ENCODE data around the gene ZBTB40.

ZBTB40 gene

DNA sequence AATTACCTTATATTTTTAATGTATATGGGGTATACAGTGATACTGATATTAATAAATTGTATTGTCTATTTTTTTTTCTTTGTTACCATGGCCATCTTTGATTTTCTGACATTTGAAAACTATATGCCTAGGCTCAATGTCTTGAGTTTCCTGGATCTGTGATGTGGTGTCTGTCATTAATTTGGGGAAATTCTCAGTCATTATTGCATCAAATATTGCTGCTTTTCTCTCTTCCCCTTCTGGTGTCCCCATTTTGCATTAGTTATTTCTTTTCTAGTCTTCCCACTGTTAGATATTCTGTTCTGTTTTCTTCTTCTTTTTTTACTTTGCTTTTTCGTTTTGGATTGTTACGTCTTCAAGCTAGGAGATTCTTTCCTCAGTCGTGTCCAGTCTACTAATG, 33.8 kb downstream of the ZBTB40 start:
- H3K27ac ChIP-seq: no peak overlapping the region
- no peak for DNase-seq (ENCODE audit: low spot score)
- CTCF ChIA-PET: no interaction called here
- POLR2A ChIA-PET (ENCODE audit: low non-redundant PET): no interaction called here
- TF ChIP-seq, protein P1, sequence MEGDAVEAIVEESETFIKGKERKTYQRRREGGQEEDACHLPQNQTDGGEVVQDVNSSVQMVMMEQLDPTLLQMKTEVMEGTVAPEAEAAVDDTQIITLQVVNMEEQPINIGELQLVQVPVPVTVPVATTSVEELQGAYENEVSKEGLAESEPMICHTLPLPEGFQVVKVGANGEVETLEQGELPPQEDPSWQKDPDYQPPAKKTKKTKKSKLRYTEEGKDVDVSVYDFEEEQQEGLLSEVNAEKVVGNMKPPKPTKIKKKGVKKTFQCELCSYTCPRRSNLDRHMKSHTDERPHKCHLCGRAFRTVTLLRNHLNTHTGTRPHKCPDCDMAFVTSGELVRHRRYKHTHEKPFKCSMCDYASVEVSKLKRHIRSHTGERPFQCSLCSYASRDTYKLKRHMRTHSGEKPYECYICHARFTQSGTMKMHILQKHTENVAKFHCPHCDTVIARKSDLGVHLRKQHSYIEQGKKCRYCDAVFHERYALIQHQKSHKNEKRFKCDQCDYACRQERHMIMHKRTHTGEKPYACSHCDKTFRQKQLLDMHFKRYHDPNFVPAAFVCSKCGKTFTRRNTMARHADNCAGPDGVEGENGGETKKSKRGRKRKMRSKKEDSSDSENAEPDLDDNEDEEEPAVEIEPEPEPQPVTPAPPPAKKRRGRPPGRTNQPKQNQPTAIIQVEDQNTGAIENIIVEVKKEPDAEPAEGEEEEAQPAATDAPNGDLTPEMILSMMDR (conservative IDR thresholded peaks at IDR 0.05; ENCODE audit: low read depth): no peak

DNA sequence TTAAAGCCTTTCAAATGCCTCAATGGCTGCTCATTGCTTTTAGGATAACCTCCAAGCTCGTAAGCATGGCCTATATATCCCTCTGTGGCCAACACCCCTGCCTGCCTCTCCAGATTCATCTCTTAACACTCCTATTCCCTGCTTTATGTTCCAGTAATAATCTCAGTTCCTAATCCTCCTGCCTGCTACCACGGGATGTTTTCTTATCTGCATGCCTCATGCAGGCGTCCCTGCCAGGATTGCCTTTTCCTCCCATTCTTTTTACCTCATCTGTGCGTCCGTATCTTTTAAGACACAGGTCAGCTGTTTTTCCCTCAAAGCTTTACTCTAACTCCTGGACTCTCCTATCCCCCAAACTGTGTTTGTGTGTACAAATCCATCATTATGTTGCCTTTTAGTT, 36.1 kb downstream of the ZBTB40 start:
- TF ChIP-seq, protein P1 (conservative IDR thresholded peaks at IDR 0.05; ENCODE audit: low read depth): no peak
- DNase-seq (ENCODE audit: low spot score): no peak
- no peak overlapping the region for H3K27ac ChIP-seq
- ChIA-PET POLR2A (ENCODE audit: low non-redundant PET) (no interaction called here), CTCF (no interaction called here)

DNA sequence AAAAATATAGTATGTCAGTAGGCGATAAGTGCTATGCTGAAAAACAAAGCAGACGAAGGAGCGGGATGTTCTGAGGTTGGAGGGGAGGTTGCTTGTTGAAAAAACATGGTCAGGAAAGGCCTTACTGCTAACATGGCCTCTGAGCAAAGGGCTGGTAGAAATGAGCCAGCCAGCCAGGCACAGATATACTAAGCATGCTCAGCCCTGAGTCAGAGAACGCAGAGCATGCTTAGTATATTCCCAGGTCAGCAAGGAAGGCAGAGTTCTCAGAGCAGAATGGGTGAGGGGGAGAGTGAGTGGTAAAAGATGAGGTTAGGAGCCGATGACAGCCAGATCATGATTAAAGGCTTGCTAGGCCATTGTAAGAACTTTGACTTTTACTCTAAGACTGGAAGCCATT, 36.7 kb downstream of the ZBTB40 start:
- no peak for DNase-seq (ENCODE audit: low spot score)
- ChIA-PET CTCF (no interaction called here), POLR2A (ENCODE audit: low non-redundant PET) (no interaction called here)
- TF ChIP-seq, protein P1 (conservative IDR thresholded peaks at IDR 0.05; ENCODE audit: low read depth): no peak
- no peak overlapping the region for H3K27ac ChIP-seq

DNA sequence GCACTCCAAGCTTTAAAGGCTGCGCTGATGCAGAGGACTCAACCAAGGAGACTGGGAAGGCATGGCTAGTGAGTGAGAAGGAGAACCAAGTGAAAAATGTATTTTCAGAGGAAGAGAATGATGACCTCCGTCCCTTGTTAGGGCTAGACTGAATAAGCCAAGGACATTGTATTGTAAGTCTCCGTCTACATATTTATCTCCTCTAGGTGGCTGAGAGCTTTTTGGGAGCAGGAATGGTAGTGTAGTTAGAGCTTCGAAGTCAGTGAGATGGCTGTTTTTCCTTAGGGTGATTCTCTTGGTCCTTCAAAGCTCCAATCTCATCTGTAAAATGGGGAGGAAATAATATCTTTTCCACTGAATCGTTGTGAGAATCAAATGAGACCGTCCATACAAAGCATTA, 37.6 kb downstream of the ZBTB40 start:
- no peak overlapping the region for H3K27ac ChIP-seq
- CTCF ChIA-PET: no interaction called here
- TF ChIP-seq, protein P1 (conservative IDR thresholded peaks at IDR 0.05; ENCODE audit: low read depth): no peak
- POLR2A ChIA-PET (ENCODE audit: low non-redundant PET): no interaction called here
- DNase-seq (ENCODE audit: low spot score): no peak

DNA sequence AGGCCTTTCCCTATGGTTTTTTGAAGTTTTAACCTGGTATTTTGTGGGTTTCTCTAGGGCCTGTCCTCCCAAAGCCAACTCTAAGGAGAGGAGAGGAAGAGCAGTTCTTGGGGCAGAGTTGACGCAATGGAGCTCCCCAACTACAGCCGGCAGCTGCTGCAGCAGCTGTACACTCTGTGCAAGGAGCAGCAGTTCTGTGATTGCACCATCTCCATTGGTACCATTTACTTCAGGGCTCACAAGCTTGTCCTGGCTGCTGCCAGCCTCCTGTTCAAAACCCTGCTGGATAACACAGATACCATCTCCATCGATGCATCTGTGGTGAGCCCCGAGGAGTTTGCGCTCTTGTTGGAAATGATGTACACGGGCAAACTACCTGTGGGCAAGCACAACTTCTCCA, 38.2 kb downstream of the ZBTB40 start:
- ChIA-PET CTCF (interaction anchor here (0.6 kb wide), 1 partner anchor 10 kb away, joined by 3 read pairs; no protein-coding TSS in a partner anchor), POLR2A (ENCODE audit: low non-redundant PET) (no interaction called here)
- TF ChIP-seq, protein P1 (conservative IDR thresholded peaks at IDR 0.05; ENCODE audit: low read depth): no peak

DNA sequence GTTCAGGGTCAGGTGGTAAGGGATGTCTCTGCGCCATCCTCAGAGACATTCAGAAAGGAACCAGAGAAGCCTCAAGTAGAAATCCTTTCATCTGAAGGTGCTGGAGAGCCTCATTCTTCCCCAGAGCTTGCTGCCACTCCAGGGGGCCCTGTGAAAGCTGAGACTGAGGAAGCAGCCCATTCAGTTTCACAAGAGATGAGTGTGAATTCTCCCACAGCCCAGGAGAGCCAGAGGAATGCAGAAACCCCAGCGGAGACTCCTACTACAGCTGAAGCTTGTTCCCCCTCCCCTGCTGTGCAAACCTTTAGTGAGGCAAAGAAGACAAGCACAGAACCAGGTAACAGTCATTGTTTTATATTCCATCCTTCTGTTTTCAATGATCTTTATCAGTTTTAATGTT, 38.7 kb downstream of the ZBTB40 start:
- ChIA-PET CTCF (interaction anchor here (0.6 kb wide), 1 partner anchor 11 kb away, joined by 3 read pairs; no protein-coding TSS in a partner anchor), POLR2A (ENCODE audit: low non-redundant PET) (no interaction called here)
- no peak for DNase-seq (ENCODE audit: low spot score)
- no peak overlapping the region for H3K27ac ChIP-seq
- TF ChIP-seq, protein P1 (conservative IDR thresholded peaks at IDR 0.05; ENCODE audit: low read depth): no peak

More for the DNA sequence above, 38.2 kb downstream of the ZBTB40 start:
- H3K27ac ChIP-seq: no peak overlapping the region
- DNase-seq (ENCODE audit: low spot score): no peak
